M059J (cell line): ENCODE measurements around the gene APMAP. TPM values are rescaled to one million over a fixed set of nuclear protein-coding genes. Genes with fewer than 3 reads are reported as not detected.
"Not testable (repeated sequence)": the region's sequence is repeated elsewhere in the genome, so short reads cannot be mapped to it uniquely, and the experiment has no call there.

Experiments
- DNase-seq: peaks from one replicate; pipeline ENCODE4 v3.0.0-alpha.2; 2012; ENCODE audit warnings: low read depth
- total RNA-seq: library from RNA; depleted of rRNA; stranded (reverse); fragments of >200 nt; shearing (Covaris generic); gene quantifications from 2 replicates; pipeline ENCODE4 v1.2.3, GENCODE V29; 2014

The APMAP gene
- total RNA-seq, 1 experiment from 2014 or later: 214 TPM

GRCh38 chr20:24952376-24953208, 40.0 kb downstream of the APMAP start:
- DNase-seq: no peak

- DNase-seq: no peak
Measured at GRCh38 chr20:24951536-24952083, 40.9 kb downstream of the APMAP start.

GRCh38 chr20:24950836-24951525, 41.6 kb downstream of the APMAP start:
- DNase-seq: no peak

- no peak for DNase-seq
Measured at GRCh38 chr20:24950128-24950835, 42.3 kb downstream of the APMAP start.

GRCh38 chr20:24949756-24950127, 42.8 kb downstream of the APMAP start:
- peak; percentile 44 for DNase-seq

GRCh38 chr20:24948939-24949679, 43.4 kb downstream of the APMAP start, which contains the start of gene CST7:
Gene CST7 (plus strand): TSS chr20:24949269. CDS start chr20:24949506, 237 bp downstream.
- peak; percentile 90 for DNase-seq

GRCh38 chr20:24948396-24948938, 44.1 kb downstream of the APMAP start:
- DNase-seq: not testable (repeated sequence)

GRCh38 chr20:24946376-24946775, 46.2 kb downstream of the APMAP start:
- not testable (repeated sequence) for DNase-seq

GRCh38 chr20:24943731-24944130, 48.8 kb downstream of the APMAP start:
- no peak for DNase-seq

- no peak for DNase-seq
Measured at GRCh38 chr20:24943196-24943595, 49.4 kb downstream of the APMAP start.

- DNase-seq: no peak
Measured at GRCh38 chr20:24942679-24943078, 49.9 kb downstream of the APMAP start.

GRCh38 chr20:24939036-24939435, 53.5 kb downstream of the APMAP start:
- no peak for DNase-seq

GRCh38 chr20:24938498-24938897, 54.1 kb downstream of the APMAP start:
- no peak for DNase-seq

GRCh38 chr20:24937579-24937978, 55.0 kb downstream of the APMAP start:
- no peak for DNase-seq

- no peak for DNase-seq
Measured at GRCh38 chr20:24936526-24937407, 55.8 kb downstream of the APMAP start.

- no peak for DNase-seq
Measured at GRCh38 chr20:24935766-24936525, 56.6 kb downstream of the APMAP start.

GRCh38 chr20:24935140-24935539, 57.4 kb downstream of the APMAP start:
- DNase-seq: no peak

- no peak for DNase-seq
Measured at GRCh38 chr20:24934716-24935115, 57.8 kb downstream of the APMAP start.

GRCh38 chr20:24934101-24934661, 58.4 kb downstream of the APMAP start:
- no peak for DNase-seq
